Urinary bladder (tissue), 4 donors: ENCODE measurements around the gene VPREB3. TPM values are rescaled to one million over a fixed set of nuclear protein-coding genes. Genes with fewer than 3 reads are reported as not detected.
"Not testable (repeated sequence)": the region's sequence is repeated elsewhere in the genome, so short reads cannot be mapped to it uniquely, and the experiment has no call there.

Experiments used
- DNase-seq: peaks from one replicate; pipeline ENCODE4 v3.0.0-alpha.2; 2015; ENCODE audit errors: extremely low spot score
- H3K27ac ChIP-seq: one replicate; pipeline ENCODE4 v1.5.1; 2013; ENCODE audit warnings: low read depth, mild to moderate bottlenecking, moderate library complexity
- H3K36me3 ChIP-seq: one replicate; pipeline ENCODE4 v1.6.1; 2013; ENCODE audit warnings: mild to moderate bottlenecking, moderate library complexity; ENCODE audit not compliant: insufficient read depth
- H3K4me1 ChIP-seq: one replicate; pipeline ENCODE4 v1.6.1; 2013; ENCODE audit warnings: mild to moderate bottlenecking, moderate library complexity; ENCODE audit not compliant: insufficient read depth
- H3K4me3 ChIP-seq: one replicate; pipeline ENCODE4 v1.5.1; 2013; ENCODE audit warnings: low read depth, low read length
- WGBS: extraction: QIAGEN DNeasy Blood & Tissue Kit; methylation state at CpG from one replicate; pipeline ENCODE4 v1.1.7; 2013; 5-methylcytosine and 5-hydroxymethylcytosine counted together
- polyA plus RNA-seq: library from polyadenylated mRNA; stranded (reverse); fragments of 200-250 nt; gene quantifications from one replicate; pipeline ENCODE4 v1.2.3, GENCODE V29; 2013
- total RNA-seq: library from RNA; depleted of rRNA; stranded (reverse); fragments of >200 nt; gene quantifications from one replicate; pipeline ENCODE4 v1.2.3, GENCODE V29; 2014
- donor health status: healthy with polysubstance abuse.
- donor health status: healthy.

The VPREB3 gene
- total and polyA plus RNA-seq, 2 donors, result not detected

DNA sequence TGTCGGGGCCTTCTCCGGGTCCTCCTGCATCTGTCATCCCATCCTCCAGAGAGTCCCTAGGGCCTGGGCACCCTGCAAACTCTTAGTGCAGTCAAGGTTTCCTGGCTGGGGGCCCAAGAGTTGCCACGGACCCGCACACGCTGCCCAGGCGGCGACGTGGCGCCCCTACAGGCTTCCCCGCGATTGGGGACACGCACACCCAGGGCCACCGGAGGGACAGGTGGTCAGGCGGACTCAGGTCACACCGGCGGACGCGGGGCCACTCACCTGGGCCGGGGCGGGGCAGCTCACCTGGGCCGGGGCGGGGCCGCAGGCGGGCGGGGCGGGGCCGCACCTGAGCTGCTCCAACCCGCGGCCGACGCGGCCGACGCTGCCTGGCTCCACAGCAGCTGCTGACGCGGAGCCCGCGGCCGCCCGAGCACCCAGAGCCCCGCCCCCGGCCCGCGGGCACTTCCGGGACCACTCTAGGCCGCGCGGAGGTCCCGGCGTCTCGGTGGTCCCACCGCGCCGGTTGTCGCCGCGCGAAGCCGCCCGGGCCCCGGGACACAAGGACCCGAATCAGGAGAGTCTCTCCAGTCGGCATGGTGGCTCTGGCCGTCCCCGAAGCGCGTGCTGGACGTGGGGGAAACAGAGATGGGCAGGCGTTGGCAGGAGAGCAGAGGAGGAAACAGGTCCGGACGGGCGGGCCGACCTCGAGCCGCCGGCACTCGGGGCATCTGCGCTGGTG is 3.3 kb downstream of the VPREB3 start, which contains the start of gene ZNF70:
Gene ZNF70, minus strand, starts transcription at position 399 of the 727 bp plus-strand sequence. CDS start 5,972 bp downstream, outside the sequence.
- H3K36me3 ChIP-seq, result no peaks in the 10 kb centered on the region
- no peak for DNase-seq
- WGBS, result under 1% methylated on average over 78 of the region's 78 CpGs

DNA sequence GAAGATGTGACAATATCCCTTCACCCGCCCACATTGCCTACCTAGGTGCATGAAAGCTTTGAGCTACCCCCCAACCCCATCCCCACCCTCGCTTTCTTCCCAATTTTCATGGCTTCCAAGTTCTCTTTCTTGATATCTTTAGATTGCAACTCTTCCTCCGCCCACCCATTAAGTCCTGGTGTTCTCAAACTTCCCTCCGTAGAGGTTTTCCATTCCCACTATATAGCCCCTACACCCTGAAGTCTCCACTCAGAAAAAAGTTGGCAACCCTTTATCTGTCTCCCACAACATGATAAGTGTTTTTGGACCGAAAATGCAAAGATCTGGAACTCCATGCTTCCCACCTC is 3.9 kb downstream of the VPREB3 start:
- WGBS, result 36% methylated on average over 5 of the region's 5 CpGs
- no peaks in the 10 kb centered on the region for H3K4me1 ChIP-seq

More for the DNA sequence above, 3.3 kb downstream of the VPREB3 start, which contains the start of gene ZNF70:
- Histone ChIP-seq H3K4me3 (peak within 1 kb of the TSS; percentile 85), H3K4me1 (no peaks in the 10 kb centered on the region), H3K27ac (peak within 1 kb of the TSS; percentile 84)

DNA sequence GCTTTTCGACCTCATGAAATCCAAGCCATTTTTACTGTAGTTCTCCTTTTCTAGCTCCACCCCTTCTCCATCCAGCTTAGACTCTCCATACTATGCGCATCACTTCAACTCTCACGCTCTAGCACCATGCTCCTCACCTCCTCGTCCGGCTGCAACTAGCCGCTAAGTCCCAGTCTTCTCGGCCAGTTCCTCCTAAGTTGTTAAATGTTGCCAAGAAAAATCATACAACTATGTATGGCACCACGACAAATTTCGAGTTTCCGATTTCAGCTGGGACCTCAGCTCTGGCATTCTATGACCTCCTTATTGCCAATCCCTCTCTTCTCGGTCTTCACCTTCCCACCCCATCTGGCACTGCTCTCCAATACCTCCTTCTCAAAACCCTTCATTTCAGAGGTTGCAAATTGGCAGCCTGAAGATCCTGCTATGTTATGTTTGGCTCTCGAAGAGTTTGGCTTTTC is 4.4 kb downstream of the VPREB3 start:
- 62% methylated on average over 12 of the region's 12 CpGs for WGBS
- H3K36me3 ChIP-seq, result peaks cover 2% of the 10 kb centered on the region
- no peak overlapping the region for H3K4me3 ChIP-seq
- DNase-seq, result no peak
- H3K4me1 ChIP-seq, result no peaks in the 10 kb centered on the region
- H3K27ac ChIP-seq, result no peak overlapping the region

More for the DNA sequence above, 3.9 kb downstream of the VPREB3 start:
- no peak overlapping the region for H3K27ac ChIP-seq
- H3K36me3 ChIP-seq, result no peaks in the 10 kb centered on the region
- no peak for DNase-seq
- H3K4me3 ChIP-seq, result peak overlapping the region; percentile 85

DNA sequence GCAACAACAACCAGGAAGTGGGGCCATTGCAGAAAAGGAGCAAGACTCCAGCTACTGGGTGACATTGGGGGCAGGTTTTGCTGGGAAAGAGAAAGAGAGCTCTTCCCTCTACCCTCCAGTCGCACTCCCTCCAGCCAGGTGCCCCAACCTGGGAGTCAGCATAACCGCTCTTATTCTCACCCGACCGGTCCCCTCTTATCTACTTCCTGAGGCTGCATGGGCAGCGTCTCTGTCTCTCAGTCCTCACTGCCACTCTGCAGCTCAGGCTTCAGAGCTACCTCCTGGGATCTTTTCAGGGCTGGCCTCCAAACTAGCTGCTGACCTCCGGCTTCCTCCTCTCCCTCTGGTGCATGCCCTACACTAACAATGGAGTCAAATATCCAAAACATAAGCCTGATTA is 8.4 kb downstream of the VPREB3 start:
- WGBS, result 82% methylated on average over 6 of the region's 6 CpGs
- Histone ChIP-seq H3K27ac (no peak overlapping the region), H3K4me3 (no peak overlapping the region), H3K4me1 (no peaks in the 10 kb centered on the region), H3K36me3 (peaks cover 5% of the 10 kb centered on the region)
- no peak for DNase-seq

DNA sequence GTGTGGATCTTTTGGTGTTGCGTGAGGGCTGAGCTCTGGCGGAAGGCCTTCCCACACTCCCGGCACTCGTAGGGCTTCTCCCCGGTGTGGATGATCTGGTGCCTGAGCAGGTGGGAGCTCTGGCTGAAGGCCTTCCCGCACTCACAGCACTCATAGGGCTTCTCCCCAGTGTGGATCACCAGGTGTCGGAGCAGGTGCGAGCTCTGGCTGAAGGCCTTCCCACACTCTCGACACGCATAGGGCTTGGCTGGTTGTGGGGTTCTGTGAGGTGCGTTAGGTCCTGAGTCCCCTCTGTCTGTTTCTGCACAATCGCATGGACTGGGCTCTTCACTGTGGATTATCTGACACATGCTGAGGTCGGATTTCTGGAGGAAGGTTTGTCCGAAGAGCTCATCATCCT is 9.7 kb downstream of the VPREB3 start:
- no peak for DNase-seq
- Histone ChIP-seq H3K27ac (no peak overlapping the region), H3K4me1 (no peaks in the 10 kb centered on the region), H3K36me3 (peaks cover 5% of the 10 kb centered on the region), H3K4me3 (no peak overlapping the region)
- 97% methylated on average over 14 of the region's 14 CpGs for WGBS

DNA sequence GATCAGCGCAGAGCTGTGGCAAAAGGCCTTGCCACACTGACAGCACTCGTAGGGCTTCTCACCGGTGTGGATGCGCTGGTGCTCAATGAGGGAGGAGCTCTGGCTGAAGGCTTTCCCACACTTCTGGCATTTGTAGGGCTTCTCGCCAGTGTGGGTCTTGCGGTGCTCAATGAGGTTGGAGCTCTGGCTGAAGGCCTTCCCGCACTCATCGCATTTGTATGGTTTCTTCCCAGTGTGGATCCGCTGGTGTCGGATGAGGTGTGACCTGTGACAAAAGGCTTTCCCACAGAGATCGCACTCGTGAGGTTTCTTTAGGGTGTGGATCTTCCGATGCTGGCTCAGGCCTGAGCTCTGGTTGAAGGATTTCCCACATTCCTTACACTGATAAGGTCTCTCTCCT is 10.2 kb downstream of the VPREB3 start:
- Histone ChIP-seq H3K27ac (no peak overlapping the region), H3K4me1 (no peaks in the 10 kb centered on the region), H3K36me3 (peaks cover 5% of the 10 kb centered on the region), H3K4me3 (no peak overlapping the region)
- WGBS, result 95% methylated on average over 13 of the region's 13 CpGs
- DNase-seq, result no peak

DNA sequence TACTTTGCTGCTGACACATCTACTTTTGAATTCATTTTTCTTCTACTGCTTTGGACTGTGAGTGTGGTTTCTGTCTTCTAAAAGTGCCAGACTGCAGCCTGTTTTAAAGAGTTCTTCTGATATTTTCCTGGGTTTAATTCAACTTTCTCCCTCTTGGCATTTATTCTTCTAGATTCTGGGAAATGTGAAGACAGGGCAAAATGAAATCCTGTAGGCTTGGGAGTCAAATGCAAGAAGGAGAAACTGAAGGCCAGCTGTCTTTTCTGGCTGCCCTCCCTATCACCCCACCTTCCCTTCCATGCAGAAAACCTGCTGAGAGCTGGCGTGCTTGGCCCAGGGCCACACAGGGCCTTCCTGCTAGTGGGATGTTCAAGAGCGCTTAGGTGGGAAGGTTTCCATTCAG is 10.9 kb downstream of the VPREB3 start:
- DNase-seq, result no peak
- H3K36me3 ChIP-seq, result peaks cover 5% of the 10 kb centered on the region
- no peak overlapping the region for H3K4me3 ChIP-seq
- 56% methylated on average over 2 of the region's 2 CpGs for WGBS
- no peak overlapping the region for H3K27ac ChIP-seq
- no peaks in the 10 kb centered on the region for H3K4me1 ChIP-seq

DNA sequence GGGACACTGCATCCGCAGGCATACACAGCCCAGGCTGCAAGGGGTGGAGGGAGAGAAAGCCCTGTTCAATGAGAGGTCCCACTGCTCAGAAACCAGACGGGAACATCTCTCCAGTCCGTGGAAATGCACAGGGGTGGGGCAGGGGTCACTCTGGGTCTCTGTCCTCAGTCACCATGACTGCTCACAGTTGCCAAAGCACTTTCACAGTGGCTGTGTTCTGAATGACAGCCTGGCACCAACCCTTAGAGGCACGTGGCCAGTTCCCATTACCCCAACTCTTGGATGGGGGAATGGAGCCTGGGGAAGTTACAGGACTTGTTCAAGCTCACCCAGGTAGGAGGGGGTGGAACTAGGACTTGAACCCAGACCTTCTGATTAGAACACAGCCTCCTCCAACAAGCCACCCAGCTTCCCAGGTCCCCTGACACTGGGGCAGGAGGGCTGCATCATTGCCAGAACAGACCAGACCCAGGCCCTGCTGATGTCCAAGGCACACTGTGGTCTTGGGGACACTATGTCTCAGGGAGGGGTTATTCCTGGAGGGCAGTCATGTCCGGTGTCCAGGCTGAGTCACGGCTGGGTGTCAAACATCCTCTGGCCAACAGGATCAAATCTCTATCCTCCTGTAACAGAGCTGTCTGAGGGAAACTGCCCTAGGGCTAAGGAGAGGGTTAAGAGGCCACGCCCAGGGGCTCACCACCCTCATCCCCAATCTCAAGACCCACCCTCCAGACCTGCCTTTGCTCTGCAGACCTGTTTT is 11.5 kb downstream of the VPREB3 start:
- H3K36me3 ChIP-seq, result peaks cover 5% of the 10 kb centered on the region

DNA sequence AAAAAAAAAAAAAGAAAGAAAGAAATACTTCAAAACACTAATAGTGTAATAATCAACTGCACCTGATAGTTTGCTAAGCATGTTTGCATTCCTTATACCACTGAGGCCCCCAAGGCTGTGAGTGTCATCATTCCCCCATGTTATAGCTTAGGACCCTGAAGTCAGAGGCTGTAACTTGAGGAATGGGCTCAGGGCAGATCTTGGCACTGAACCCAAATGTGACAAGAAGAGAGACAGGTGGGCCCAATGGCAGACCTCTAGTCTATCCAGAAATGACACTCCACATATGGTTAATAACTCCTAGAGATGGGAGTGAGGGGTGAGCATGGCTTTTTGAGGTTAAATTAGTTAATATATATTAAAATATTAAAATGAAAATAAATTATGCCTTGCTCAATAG is 16.5 kb downstream of the VPREB3 start:
- Histone ChIP-seq H3K36me3 (no peaks in the 10 kb centered on the region), H3K4me3 (no peak overlapping the region), H3K4me1 (no peaks in the 10 kb centered on the region), H3K27ac (no peak overlapping the region)
- DNase-seq, result no peak

More for the DNA sequence above, 11.5 kb downstream of the VPREB3 start:
- 70% methylated on average over 7 of the region's 7 CpGs for WGBS
- H3K27ac ChIP-seq, result no peak overlapping the region
- H3K4me3 ChIP-seq, result no peak overlapping the region
- H3K4me1 ChIP-seq, result no peaks in the 10 kb centered on the region
- no peak for DNase-seq

DNA sequence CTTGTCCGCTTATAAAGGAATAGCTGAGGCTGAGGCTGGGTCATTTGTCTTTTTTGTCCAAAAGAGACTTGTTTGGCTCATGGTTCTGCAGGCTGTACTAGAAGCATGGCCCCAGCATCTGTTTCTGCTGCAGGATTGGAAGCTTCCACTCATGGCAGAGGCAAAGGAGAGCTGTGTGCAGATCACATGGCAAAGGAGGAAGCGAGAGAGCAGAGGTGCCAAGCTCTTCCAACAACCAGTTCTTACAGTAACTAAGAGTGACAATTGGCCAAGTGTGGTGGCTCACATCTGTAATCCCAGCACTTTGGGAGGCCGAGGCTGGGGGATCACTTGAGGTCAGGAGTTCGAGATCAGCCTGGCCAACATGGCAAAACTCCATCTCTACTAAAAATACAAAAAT is 26.1 kb downstream of the VPREB3 start:
- H3K4me3 ChIP-seq, H3K4me1 ChIP-seq, H3K36me3 ChIP-seq, H3K27ac ChIP-seq, DNase-seq: not testable (repeated sequence)
- WGBS, result 77% methylated on average over 4 of the region's 4 CpGs

DNA sequence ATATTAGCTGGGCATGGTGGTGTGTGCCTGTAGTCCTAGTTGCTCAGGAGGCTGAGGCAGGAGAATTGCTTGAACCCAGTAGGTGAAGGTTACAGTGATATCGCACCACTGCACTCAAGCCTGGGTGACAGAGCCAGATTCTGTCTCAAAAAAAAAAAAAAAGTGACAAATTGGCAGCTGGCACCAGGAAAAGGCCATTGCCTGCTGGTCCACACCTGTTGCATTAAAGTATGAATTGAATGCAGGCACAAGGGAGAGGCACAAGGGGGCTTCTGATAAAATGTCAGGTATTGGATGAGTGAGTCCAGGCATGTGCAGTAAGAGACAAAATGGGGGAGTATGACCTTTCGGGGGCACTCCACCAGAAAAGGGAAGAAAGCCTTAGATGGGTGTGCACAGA is 31.5 kb downstream of the VPREB3 start:
- DNase-seq, result no peak
- Histone ChIP-seq H3K36me3 (no peaks in the 10 kb centered on the region), H3K27ac (no peak overlapping the region), H3K4me3 (no peak overlapping the region), H3K4me1 (no peaks in the 10 kb centered on the region)
- WGBS, result 86% methylated on average over 2 of the region's 2 CpGs

DNA sequence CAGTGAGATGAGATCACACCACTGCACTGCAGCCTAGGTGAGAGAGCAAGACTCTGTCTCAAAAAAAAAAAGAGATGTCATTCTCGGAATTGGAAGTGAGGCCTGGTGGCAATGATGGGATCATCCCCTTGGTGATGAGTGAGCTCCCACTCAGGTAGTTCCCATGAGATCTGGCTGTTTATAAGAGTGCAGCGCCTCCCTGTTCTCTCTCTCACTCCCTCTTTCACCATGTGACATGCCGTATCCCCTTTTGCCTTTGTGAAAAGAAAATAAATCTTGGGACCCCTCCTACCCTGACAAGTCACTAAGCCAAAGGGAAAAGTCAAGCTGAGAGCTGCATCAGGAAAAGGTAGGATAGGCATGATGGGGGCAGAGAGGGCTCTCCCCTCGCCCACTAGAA is 32.1 kb downstream of the VPREB3 start:
- DNase-seq, result no peak
- no peaks in the 10 kb centered on the region for H3K36me3 ChIP-seq
- 63% methylated on average over 4 of the region's 4 CpGs for WGBS
- H3K4me1 ChIP-seq, result no peaks in the 10 kb centered on the region
- H3K27ac ChIP-seq, result no peak overlapping the region
- no peak overlapping the region for H3K4me3 ChIP-seq

DNA sequence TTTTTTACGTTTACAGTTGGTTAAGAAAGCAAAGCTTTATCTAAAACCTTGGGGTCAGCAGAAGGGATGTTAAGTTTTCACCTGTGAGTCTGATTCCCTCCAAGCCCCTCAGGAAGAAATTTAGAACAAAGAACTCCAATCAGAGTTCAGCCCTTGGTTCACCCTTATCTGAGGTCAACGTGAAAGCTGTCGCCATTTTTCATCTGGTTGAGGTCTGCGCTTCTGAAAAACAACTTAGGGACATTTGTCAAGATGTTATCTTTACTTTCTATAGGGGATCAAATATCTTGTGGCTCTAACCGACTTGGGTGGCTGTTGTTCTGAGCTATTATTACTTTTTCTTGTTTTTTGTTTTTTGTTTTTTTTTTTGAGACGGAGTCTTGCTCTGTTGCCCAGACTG is 33.4 kb downstream of the VPREB3 start:
- no peaks in the 10 kb centered on the region for H3K4me1 ChIP-seq
- no peak overlapping the region for H3K27ac ChIP-seq
- H3K4me3 ChIP-seq, result no peak overlapping the region
- WGBS, result 61% methylated on average over 6 of the region's 6 CpGs
- H3K36me3 ChIP-seq, result no peaks in the 10 kb centered on the region
- DNase-seq, result no peak
